Upper lobe of left lung (tissue), 4 donors: ENCODE measurements around the gene MAN2A1.

Source experiments
- CTCF ChIP-seq, 6 experiments: fragments of 450-650 bp in 4 of 6; fragments of 200-600 bp in 2 of 6; sonication (generic) in 2 of 6; IDR thresholded peaks; one replicate each; pipeline ENCODE4 v1.5.1; 2016 to 2019; ENCODE audit warnings: antibody characterized with exemption in 6 of 6
- POLR2A ChIP-seq, 4 donors: fragments of 450-650 bp; IDR thresholded peaks; one replicate each; pipeline ENCODE4 v1.5.1; 2016 to 2017; ENCODE audit warnings: antibody characterized with exemption in 4 of 4, mild to moderate bottlenecking in 2 of 4
- POLR2AphosphoS5 ChIP-seq, 2 donors: sonication (generic); formaldehyde crosslinking; IDR thresholded peaks; one replicate each; pipeline ENCODE4 v1.5.1; 2017; ENCODE audit warnings: antibody characterized with exemption in 2 of 2

GRCh38 chr5:109836280-109836679, 146.6 kb downstream of the MAN2A1 start:
- TF ChIP-seq POLR2AphosphoS5 (IDR thresholded peaks at IDR 0.05) (no peak), CTCF (IDR thresholded peaks at IDR 0.05) (no peak), POLR2A (IDR thresholded peaks at IDR 0.05) (no peak)
